Renal cortex interstitium (tissue), 3 donors: ENCODE data around the gene PGBD2. TPM values are rescaled to one million over a fixed set of nuclear protein-coding genes. Genes with fewer than 3 reads are reported as not detected.

Experiments used
- polyA plus RNA-seq, 3 donors: library from polyadenylated mRNA; unstranded; fragments of 120-200 nt; gene quantifications; one replicate each; pipeline ENCODE4 v1.2.1, GENCODE V29; 2013; ENCODE audit not compliant: insufficient read length in 3 of 3

PGBD2 gene
- polyA plus RNA-seq, 3 donors: 11.8 to 12.3 (median 12.2) TPM

Other genes with a start within 250 kb of the PGBD2 start
- gene OR14I1, start 203.5 kb upstream of the PGBD2 start, polyA plus RNA-seq: not detected
- gene LYPD8, start 150.5 kb upstream of the PGBD2 start, polyA plus RNA-seq: under 1 TPM in 1 of 3 donors, not detected in 2; 0.17 TPM
- gene SH3BP5L, start 80.3 kb upstream of the PGBD2 start, polyA plus RNA-seq: 10 to 100 TPM; 23.6 to 31.4 (median 30.0) TPM
- gene ZNF672, start 68.0 kb upstream of the PGBD2 start, polyA plus RNA-seq: 10 to 100 TPM; 18.6 to 25.6 (median 24.0) TPM
- gene ZNF692, start 47.1 kb upstream of the PGBD2 start, polyA plus RNA-seq: 10 to 100 TPM; 43.2 to 61.9 (median 47.0) TPM